GM06990 (cell line): ENCODE data around the gene ALX3.

Experiments used
- DNase-seq: peaks from one replicate; pipeline ENCODE4 v3.0.0-alpha.2; 2011; ENCODE audit not compliant: insufficient read length; ENCODE audit errors: extremely low read depth
- H3K27me3 ChIP-seq: replicated peaks from 2 replicates; pipeline ENCODE4 v1.6.0; 2011; ENCODE audit warnings: low read length; ENCODE audit not compliant: control insufficient read depth, insufficient read depth
- H3K36me3 ChIP-seq: 2 replicates; pipeline ENCODE4 v1.5.1; 2011; ENCODE audit warnings: low read length; ENCODE audit not compliant: control insufficient read depth, insufficient read depth
- H3K4me3 ChIP-seq: replicated peaks from 2 replicates; pipeline ENCODE4 v1.5.1; 2011; ENCODE audit warnings: low read depth, mild to moderate bottlenecking, control low read depth, low read length
- CTCF ChIP-seq: IDR thresholded peaks from 2 replicates; pipeline ENCODE4 v1.5.1; 2011; ENCODE audit warnings: low read length, control low read depth, mild to moderate bottlenecking, inconsistent platforms; ENCODE audit not compliant: insufficient read depth, poor library complexity, severe bottlenecking

ALX3 gene

GRCh38 chr1:110050602-110051261, 19.7 kb downstream of the ALX3 start:
- H3K36me3 ChIP-seq: peaks cover 49% of the 10 kb centered on the region
- H3K27me3 ChIP-seq: no peaks in the 10 kb centered on the region
- DNase-seq: no peak
- H3K4me3 ChIP-seq: no peak overlapping the region
- no peak for TF ChIP-seq CTCF

GRCh38 chr1:110049801-110050601, 20.5 kb downstream of the ALX3 start:
- DNase-seq: no peak
- TF ChIP-seq CTCF: no peak
- Histone ChIP-seq H3K4me3 (no peak overlapping the region), H3K36me3 (peaks cover 48% of the 10 kb centered on the region), H3K27me3 (no peaks in the 10 kb centered on the region)

- Histone ChIP-seq H3K36me3 (peaks cover 43% of the 10 kb centered on the region), H3K4me3 (no peak overlapping the region), H3K27me3 (no peaks in the 10 kb centered on the region)
- no peak for DNase-seq
- TF ChIP-seq CTCF: no peak
Measured at GRCh38 chr1:110048923-110049601, 21.4 kb downstream of the ALX3 start.

- Histone ChIP-seq H3K36me3 (peaks cover 42% of the 10 kb centered on the region), H3K27me3 (no peaks in the 10 kb centered on the region)
Measured at GRCh38 chr1:110048240-110048639, 22.2 kb downstream of the ALX3 start.

GRCh38 chr1:110047463-110047862, 23.0 kb downstream of the ALX3 start:
- no peak for TF ChIP-seq CTCF
- Histone ChIP-seq H3K27me3 (no peaks in the 10 kb centered on the region), H3K36me3 (peaks cover 42% of the 10 kb centered on the region), H3K4me3 (no peak overlapping the region)
- no peak for DNase-seq

More at GRCh38 chr1:110048240-110048639, 22.2 kb downstream of the ALX3 start:
- H3K4me3 ChIP-seq: no peak overlapping the region
- no peak for TF ChIP-seq CTCF
- no peak for DNase-seq
